IMR-90 (cell line): ENCODE data around the gene TANK. TPM values are rescaled to one million over a fixed set of nuclear protein-coding genes. Genes with fewer than 3 reads are reported as not detected.
A peak's percentile ranks its signal among the peaks of the same experiment; 100 is the strongest.

Source experiments
- ATAC-seq: fragments of 200-7000 bp; cut with Tn5 transposase; 2 replicates; pipeline ENCODE4 v1.9.1; 2020; ENCODE audit warnings: low read depth, mild to moderate bottlenecking, moderate library complexity
- BruUV-seq: library from RNA; stranded (reverse); fragments of 400-500 nt; replicated peaks from 2 replicates; lab custom pipeline; 2021; lab: Mats Ljungman, UMichigan
- CTCF ChIA-PET: fragments of 300-600 bp; formaldehyde crosslinking; extraction: SDS; loops from one replicate; lab custom pipeline; 2021; ENCODE audit warnings: antibody characterized with exemption; lab: Yijun Ruan, JAX
- POLR2A ChIA-PET: fragments of 300-600 bp; sonication (Branson Sonifier 250); formaldehyde crosslinking; loops from one replicate; lab custom pipeline; 2022; ENCODE audit warnings: antibody characterized with exemption; ENCODE audit not compliant: unreplicated experiment; lab: Charles Lee
- DNase-seq: peaks from one replicate; pipeline ENCODE4 v3.0.0; 2013
- H2AFZ ChIP-seq: replicated peaks from 2 replicates; pipeline ENCODE3; 2013; ENCODE audit warnings: low read length, mild to moderate bottlenecking; ENCODE audit not compliant: poor library complexity
- H2AK5ac ChIP-seq: 2 replicates; pipeline ENCODE4 v1.6.1; 2013; ENCODE audit warnings: low read depth, low read length, inconsistent platforms
- H2AK9ac ChIP-seq: replicated peaks from 2 replicates; pipeline ENCODE3; 2013; ENCODE audit warnings: mild to moderate bottlenecking, low read depth, low read length, moderate library complexity; ENCODE audit not compliant: poor library complexity
- H2BK120ac ChIP-seq: 2 replicates; pipeline ENCODE4 v1.6.1; 2013; ENCODE audit warnings: low read depth, low read length, inconsistent platforms
- H2BK15ac ChIP-seq: 3 replicates; pipeline ENCODE4 v1.6.1; 2013; ENCODE audit warnings: low read depth, low read length, inconsistent platforms
- H2BK20ac ChIP-seq: 2 replicates; pipeline ENCODE4 v1.6.1; 2013; ENCODE audit warnings: low read depth, mild to moderate bottlenecking, inconsistent platforms, low read length, moderate library complexity
- H2BK5ac ChIP-seq: 2 replicates; pipeline ENCODE4 v1.6.1; 2013; ENCODE audit warnings: mild to moderate bottlenecking, low read depth, low read length, inconsistent platforms; ENCODE audit not compliant: poor library complexity, severe bottlenecking
- H3K14ac ChIP-seq: replicated peaks from 2 replicates; pipeline ENCODE4 v1.6.1; 2013; ENCODE audit warnings: low read depth, low read length, inconsistent platforms
- H3K18ac ChIP-seq: 2 replicates; pipeline ENCODE4 v1.6.1; 2013; ENCODE audit warnings: low read depth, low read length, control low read depth
- H3K23ac ChIP-seq: 2 replicates; pipeline ENCODE4 v1.6.1; 2013; ENCODE audit warnings: low read depth, low read length, inconsistent platforms
- H3K27ac ChIP-seq: 2 replicates; pipeline ENCODE4 v1.5.1; 2013; ENCODE audit warnings: mild to moderate bottlenecking, control low read depth, low read length; ENCODE audit not compliant: insufficient read depth
- H3K27me3 ChIP-seq: 2 replicates; pipeline ENCODE4 v1.6.1; 2013; ENCODE audit warnings: low read length; ENCODE audit not compliant: control insufficient read depth, insufficient read depth
- H3K36me3 ChIP-seq: 2 replicates; pipeline ENCODE4 v1.6.1; 2013; ENCODE audit warnings: low read length, mixed read lengths; ENCODE audit not compliant: control insufficient read depth, insufficient read depth
- H3K4ac ChIP-seq: 2 replicates; pipeline ENCODE4 v1.6.1; 2013; ENCODE audit warnings: low read depth, low read length, inconsistent platforms
- H3K4me1 ChIP-seq: 2 replicates; pipeline ENCODE4 v1.6.1; 2013; ENCODE audit warnings: low read length, mixed read lengths; ENCODE audit not compliant: control insufficient read depth, insufficient read depth
- H3K4me2 ChIP-seq: 2 replicates; pipeline ENCODE4 v1.6.1; 2013; ENCODE audit warnings: low read depth, mild to moderate bottlenecking, control low read depth, low read length, moderate library complexity
- H3K4me3 ChIP-seq: 2 replicates; pipeline ENCODE4 v1.5.1; 2013; ENCODE audit warnings: low read depth, mild to moderate bottlenecking, control low read depth, low read length, moderate library complexity; ENCODE audit not compliant: insufficient read depth
- H3K56ac ChIP-seq: 2 replicates; pipeline ENCODE4 v1.6.1; 2013; ENCODE audit warnings: low read length, inconsistent platforms; ENCODE audit not compliant: insufficient read depth; ENCODE audit errors: extremely low read depth
- H3K79me1 ChIP-seq, 2 experiments: 2 replicates each; pipeline ENCODE4 v1.6.1; 2013; ENCODE audit warnings: low read length in 2 of 2, inconsistent platforms in 1 of 2, low read depth in 1 of 2
- H3K9ac ChIP-seq: 2 replicates; pipeline ENCODE4 v1.6.1; 2013; ENCODE audit warnings: low read depth, low read length, control low read depth
- H3K9me1 ChIP-seq: 2 replicates; pipeline ENCODE4 v1.6.1; 2013; ENCODE audit warnings: low read length, inconsistent platforms; ENCODE audit not compliant: insufficient read depth
- H3K9me3 ChIP-seq: 2 replicates; pipeline ENCODE4 v1.6.1; 2013; ENCODE audit warnings: low read length; ENCODE audit not compliant: control insufficient read depth, insufficient read depth
- H4K20me1 ChIP-seq: 2 replicates; pipeline ENCODE4 v1.6.1; 2013; ENCODE audit warnings: low read length, inconsistent platforms; ENCODE audit not compliant: insufficient read depth
- H4K5ac ChIP-seq: 2 replicates; pipeline ENCODE4 v1.6.1; 2013; ENCODE audit warnings: mild to moderate bottlenecking, low read depth, low read length, control low read depth
- H4K8ac ChIP-seq, 2 experiments: 2 replicates each; pipeline ENCODE4 v1.6.1; 2013; ENCODE audit warnings: low read depth in 2 of 2, low read length in 2 of 2, control low read depth in 1 of 2, inconsistent platforms in 1 of 2
- H4K91ac ChIP-seq: 2 replicates; pipeline ENCODE4 v1.6.1; 2013; ENCODE audit warnings: low read depth, low read length, inconsistent platforms; ENCODE audit not compliant: insufficient read depth
- CEBPB ChIP-seq: IDR thresholded peaks from 2 replicates; pipeline ENCODE4 v1.6.1; 2012; ENCODE audit warnings: low read depth, low read length, improper control_type of control experiment
- CTCF ChIP-seq: conservative IDR thresholded peaks from 2 replicates; pipeline ENCODE4 v1.5.1; 2012; ENCODE audit warnings: mild to moderate bottlenecking, low read depth, low read length, improper control_type of control experiment
- POLR2A ChIP-seq: IDR thresholded peaks from 2 replicates; pipeline ENCODE4 v1.6.1; 2012; ENCODE audit warnings: mild to moderate bottlenecking, low read depth, low read length
- USF2 ChIP-seq: fragments of 150-350 bp; IDR thresholded peaks from 2 replicates; pipeline ENCODE4 v1.6.1; 2017; ENCODE audit warnings: mild to moderate bottlenecking, antibody characterized with exemption, low read length, low read depth
- WGBS, 2 experiments: methylation state at CpG; one replicate each; pipeline versions ENCODE4 v1.1.5 to v1.1.7; 2013; ENCODE audit warnings: missing lambda C conversion rate in 2 of 2; ENCODE audit not compliant: insufficient read length in 1 of 2; ENCODE audit errors: extremely low coverage in 2 of 2; 5-methylcytosine and 5-hydroxymethylcytosine counted together
- dilution Hi-C: fragments of 300-500 bp; cut with HindIII; formaldehyde crosslinking; loops from one replicate; pipeline ENCODE4 v1.14.3; 2018; ENCODE audit warnings: low sequenced_read_pairs; ENCODE audit not compliant: unreplicated experiment
- in situ Hi-C: fragments of 300-500 bp; cut with MboI; formaldehyde crosslinking; loops from 3 replicates; pipeline ENCODE4 v1.14.3; 2019; ENCODE audit warnings: low sequenced_read_pairs, inconsistent platforms, mixed read lengths
- intact Hi-C: fragments of 100-400 bp; cut with micrococcal nuclease; formaldehyde crosslinking; loops from 2 replicates; pipeline ENCODE4 v1.10.0; 2022
- polyA plus RNA-seq, 3 experiments: library from polyadenylated mRNA; depleted of rRNA; stranded (reverse); fragments of >200 nt; gene quantifications; 2 replicates each; pipeline ENCODE4 v1.2.3, GENCODE V29; 2012; ENCODE audit warnings: low replicate concordance in 1 of 3
- total RNA-seq: library from RNA; depleted of rRNA; stranded (reverse); fragments of >200 nt; gene quantifications from 2 replicates; pipeline ENCODE4 v1.2.3, GENCODE V29; 2012
- TF ChIP-seq, protein P1 (sequence below): fragments of 150-350 bp; IDR thresholded peaks from 2 replicates; pipeline ENCODE4 v1.6.1; 2016; ENCODE audit warnings: low read depth, mild to moderate bottlenecking, low read length, moderate library complexity, borderline replicate concordance

Gene TANK
- total and polyA plus RNA-seq, 2 of the 4 experiments (the other 2 are of a cell fraction), result 25.4 to 41.9 TPM

DNA sequence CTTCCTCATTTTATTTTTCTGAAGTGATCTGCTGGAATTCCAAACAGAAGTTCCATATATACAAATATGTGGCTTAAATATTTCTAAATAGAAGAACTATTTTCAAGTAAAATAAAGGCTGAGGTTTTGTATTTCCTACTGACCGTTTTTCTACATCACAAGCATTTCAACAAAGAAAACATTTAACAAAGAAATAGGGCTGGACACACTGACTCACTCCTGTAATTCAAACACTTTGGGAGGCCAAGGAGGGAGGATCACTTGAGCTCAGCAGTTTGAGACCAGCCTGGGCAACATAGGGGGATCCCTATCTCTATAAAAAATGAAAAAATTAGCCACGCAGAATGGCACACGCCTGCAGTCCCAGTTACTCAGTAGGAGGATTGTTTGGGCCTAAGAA lies 44.6 kb downstream of the TANK start:
- Histone ChIP-seq H2BK5ac (peak overlapping the region; percentile 68), H2AK9ac (no peak overlapping the region), H3K79me1 (peaks cover 4 to 19% of the 10 kb centered on the region in 2 experiments; a peak in 3 of 4 replicates), H3K4me3 (no peak overlapping the region), H3K4ac (peak overlapping the region; percentile 83), H2AFZ (no peak overlapping the region), H3K9ac (no peak overlapping the region), H3K4me1 (0 out of 2 replicates have a peak, but pooled peaks cover 2% of the 10 kb centered on the region), H3K18ac (peak overlapping the region; percentile 57; the same call in 1 of the 2 replicates), H3K4me2 (no peak overlapping the region), H3K9me1 (no peaks in the 10 kb centered on the region), H3K56ac (peak overlapping the region; percentile 11; the same call in 1 of the 2 replicates), H2BK120ac (peak overlapping the region; percentile 54; the same call in 1 of the 2 replicates), H3K27me3 (no peaks in the 10 kb centered on the region), H2BK20ac (no peak overlapping the region), H4K91ac (peak overlapping the region; percentile 66; the same call in 1 of the 2 replicates), H4K5ac (0 out of 2 replicates have a peak overlapping the region, but pooled peaks have one; percentile 26), H4K8ac (peak overlapping the region in 1 of 2 experiments; percentile 30; a peak in 1 of 4 replicates), H3K36me3 (peaks cover 9% of the 10 kb centered on the region), H2AK5ac (peak overlapping the region; percentile 76), H2BK15ac (peak overlapping the region; percentile 82; the same call in 1 of the 3 replicates), H3K23ac (no peak overlapping the region), H4K20me1 (peaks cover 6% of the 10 kb centered on the region), H3K9me3 (peaks cover 2% of the 10 kb centered on the region), H3K27ac (peak overlapping the region; percentile 96), H3K14ac (0 out of 2 replicates have a peak overlapping the region, but pooled peaks have one; percentile 60)
- ChIA-PET CTCF (no interaction called here), POLR2A (no interaction called here)
- DNase-seq (peak; percentile 60), ATAC-seq (peak; percentile 70)
- no TSS peak for BruUV-seq
- in situ Hi-C loops (no loop called here), dilution Hi-C loops (no loop called here), intact Hi-C loops (no loop called here)
- TF ChIP-seq POLR2A (no peak), CTCF (no peak), CEBPB (no peak), USF2 (no peak)
- TF ChIP-seq, protein P1, sequence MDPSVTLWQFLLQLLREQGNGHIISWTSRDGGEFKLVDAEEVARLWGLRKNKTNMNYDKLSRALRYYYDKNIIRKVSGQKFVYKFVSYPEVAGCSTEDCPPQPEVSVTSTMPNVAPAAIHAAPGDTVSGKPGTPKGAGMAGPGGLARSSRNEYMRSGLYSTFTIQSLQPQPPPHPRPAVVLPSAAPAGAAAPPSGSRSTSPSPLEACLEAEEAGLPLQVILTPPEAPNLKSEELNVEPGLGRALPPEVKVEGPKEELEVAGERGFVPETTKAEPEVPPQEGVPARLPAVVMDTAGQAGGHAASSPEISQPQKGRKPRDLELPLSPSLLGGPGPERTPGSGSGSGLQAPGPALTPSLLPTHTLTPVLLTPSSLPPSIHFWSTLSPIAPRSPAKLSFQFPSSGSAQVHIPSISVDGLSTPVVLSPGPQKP, result no peak
- no CpG with 5 or more reads among the region's 3 CpGs for WGBS, 2 experiments
